ENCODE data around the gene PTGER2.
A peak's percentile ranks its signal among the peaks of the same experiment; 100 is the strongest.

PTGER2 gene

DNA sequence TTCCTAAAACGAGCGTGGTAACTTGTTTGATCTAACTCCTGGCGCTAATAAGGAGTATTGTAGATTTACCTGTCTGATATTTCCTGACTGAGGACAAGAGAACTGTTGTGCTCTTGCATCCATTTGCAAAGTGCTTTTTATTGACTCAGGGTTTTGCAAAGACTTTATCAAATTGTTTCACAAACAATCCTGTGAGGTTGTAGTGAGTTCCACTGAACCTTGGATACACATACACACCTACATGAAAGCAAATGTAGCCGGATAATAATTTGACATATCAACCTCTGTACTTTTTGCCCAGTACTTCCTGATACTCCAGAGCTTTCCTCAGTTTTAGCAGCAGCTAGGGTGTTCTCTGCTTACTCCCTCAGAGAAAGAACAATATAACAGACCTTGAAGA, 6.7 kb upstream of the PTGER2 start:
- peak; percentile 20 for DNase-seq

DNA sequence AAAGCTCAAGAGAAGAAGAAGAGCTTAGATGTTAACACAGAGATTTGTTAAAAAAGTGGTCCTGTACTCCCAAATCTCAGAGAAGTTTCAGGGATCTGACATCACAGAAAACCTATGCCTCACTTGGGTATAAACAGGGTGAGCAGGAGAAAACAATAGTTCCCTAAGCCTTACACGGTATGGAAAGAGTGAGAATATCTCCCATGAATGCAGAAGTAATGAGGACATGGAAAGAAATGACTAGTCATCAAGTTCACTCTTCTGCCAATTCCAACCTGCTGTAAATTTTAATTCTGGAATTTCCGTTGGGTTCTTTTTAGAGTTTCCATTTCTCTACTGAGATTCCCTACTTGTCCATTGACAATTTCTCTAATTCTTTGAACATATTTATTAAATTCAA, 6.2 kb upstream of the PTGER2 start:
- no peak for DNase-seq

DNA sequence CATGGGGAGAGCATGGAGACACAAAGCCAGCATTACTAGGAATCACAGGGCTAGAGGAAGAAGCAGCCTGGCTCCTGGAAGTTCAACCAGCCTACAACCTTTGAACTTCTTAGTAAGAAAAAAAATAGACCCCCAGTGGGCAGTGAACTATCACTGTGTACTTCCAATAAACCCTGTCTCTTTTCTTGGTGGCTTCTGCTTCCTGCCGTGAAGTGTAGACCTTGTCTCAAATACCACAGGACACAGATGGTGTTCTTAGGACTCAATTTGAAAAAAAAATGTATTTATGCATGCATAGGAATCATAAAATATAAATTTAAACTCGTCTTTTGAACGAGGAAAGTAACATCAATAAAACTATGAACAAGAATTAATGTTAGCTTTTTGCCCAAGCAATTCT, 3.6 kb upstream of the PTGER2 start:
- no peak for DNase-seq

DNA sequence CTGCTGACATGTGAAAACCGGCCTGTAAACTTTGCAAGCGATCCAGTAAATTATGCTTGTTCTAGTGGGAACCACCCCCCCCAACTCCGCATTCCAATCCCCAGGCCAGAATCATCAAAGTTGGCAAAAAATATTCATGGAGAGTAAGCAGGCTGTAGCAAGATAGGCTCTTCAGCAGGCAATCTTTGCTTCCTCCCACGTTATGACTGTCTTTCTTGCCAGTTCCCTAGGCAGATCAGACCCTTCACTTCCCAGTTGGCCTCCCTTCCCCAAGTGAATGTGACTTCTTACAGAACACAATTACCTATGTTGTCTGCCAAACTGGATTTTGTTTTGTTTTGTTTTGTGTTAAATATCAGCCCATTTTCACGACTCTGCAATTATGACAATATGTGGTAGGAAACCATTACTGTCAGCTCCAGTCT, 1.2 kb upstream of the PTGER2 start:
- DNase-seq = no peak

DNA sequence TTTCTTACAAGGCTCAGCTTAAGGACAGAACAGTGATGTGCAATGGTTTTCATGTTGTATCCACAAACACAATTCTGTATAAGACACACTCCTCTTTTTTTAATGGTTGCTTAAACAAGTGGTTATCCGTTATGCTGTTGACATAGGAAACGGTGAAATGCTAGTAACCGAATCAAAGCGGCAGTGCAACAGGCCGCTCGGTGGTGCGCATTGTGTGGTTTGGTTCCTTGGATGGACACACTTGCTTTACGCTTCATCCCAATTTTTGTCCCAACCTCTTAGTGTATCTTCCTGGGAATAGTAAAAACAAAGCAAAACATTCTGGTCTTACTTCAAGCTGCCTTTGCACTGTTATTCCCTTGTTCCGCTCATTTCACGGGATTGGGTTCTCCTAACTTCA, 650 bp upstream of the PTGER2 start:
- no peak for DNase-seq

DNA sequence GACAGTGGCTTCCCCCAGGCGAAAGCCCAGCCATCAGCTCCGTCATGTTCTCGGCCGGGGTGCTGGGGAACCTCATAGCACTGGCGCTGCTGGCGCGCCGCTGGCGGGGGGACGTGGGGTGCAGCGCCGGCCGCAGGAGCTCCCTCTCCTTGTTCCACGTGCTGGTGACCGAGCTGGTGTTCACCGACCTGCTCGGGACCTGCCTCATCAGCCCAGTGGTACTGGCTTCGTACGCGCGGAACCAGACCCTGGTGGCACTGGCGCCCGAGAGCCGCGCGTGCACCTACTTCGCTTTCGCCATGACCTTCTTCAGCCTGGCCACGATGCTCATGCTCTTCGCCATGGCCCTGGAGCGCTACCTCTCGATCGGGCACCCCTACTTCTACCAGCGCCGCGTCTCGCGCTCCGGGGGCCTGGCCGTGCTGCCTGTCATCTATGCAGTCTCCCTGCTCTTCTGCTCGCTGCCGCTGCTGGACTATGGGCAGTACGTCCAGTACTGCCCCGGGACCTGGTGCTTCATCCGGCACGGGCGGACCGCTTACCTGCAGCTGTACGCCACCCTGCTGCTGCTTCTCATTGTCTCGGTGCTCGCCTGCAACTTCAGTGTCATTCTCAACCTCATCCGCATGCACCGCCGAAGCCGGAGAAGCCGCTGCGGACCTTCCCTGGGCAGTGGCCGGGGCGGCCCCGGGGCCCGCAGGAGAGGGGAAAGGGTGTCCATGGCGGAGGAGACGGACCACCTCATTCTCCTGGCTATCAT, 663 bp downstream of the PTGER2 start:
- peak; percentile 53 for DNase-seq

DNA sequence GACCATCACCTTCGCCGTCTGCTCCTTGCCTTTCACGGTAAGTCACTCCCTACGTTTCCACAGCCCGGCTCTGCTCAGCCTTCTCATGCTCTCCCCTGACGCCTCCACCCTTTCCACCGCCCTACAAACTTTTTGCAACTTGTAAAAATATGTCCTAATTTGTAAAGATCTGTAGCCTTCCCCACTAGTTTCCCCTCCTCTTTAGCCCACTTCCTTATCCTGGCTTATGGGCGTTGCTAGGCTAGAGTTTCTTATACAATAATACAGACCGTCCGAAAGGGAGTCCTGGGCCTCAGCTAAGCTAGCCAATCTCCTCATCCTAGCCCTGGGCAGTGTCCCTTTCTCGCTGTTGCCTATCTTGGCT, 1.2 kb downstream of the PTGER2 start:
- DNase-seq = no peak

DNA sequence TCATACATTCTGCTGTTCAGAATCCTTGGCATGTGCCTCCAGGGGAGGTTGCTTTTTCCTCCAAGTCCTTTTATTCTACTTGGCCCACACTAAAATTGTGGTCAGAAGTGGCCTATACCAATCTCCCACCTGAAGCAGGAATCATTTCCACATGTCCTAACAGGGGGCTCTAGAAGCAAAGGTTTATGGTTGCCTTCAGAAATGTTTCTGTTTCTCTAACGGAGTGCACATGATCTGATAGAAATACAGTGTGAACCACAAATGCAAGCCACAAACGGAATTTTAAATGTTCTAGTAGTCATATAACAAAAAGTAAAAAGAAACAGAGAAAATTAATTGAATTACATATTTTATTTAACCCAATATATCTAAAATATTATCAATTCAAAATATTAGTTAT, 4.0 kb downstream of the PTGER2 start:
- no peak for DNase-seq

DNA sequence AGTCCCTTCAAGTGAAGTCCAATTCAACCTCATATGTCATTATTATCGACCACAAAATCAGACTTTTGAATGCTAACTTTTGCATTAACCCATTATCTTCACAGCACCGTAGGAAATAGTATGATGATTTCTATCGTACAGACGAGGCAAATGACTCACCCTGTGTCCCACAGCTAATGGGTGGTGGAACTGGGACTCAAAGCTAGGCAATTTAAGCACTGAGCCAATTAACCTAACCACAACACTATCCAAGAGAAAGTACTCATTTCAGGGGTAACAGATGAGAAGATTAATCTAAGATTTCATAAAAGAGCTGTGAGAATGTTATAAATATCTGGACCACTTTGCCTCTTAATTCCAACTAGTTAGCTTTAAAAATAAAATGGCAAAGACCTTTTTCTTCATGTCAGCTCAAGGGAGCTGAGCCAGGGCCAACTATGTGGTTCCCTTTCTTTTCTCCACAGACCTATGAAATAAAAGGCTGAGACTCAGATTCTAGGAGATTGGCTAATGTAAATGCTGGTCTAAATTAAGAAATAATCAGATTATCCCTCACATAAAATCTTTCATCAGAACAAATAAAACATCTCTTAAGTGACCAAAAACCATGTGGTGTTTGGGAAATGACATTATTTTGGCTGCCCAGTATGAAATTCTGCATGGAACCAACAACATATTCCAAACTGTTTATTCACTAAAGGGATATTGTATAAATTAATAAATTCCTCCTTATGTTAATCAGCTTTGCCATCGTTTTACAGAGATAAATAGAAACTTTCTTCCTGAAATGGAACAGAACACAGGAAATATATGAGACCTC, 4.9 kb downstream of the PTGER2 start:
- no peak for DNase-seq

DNA sequence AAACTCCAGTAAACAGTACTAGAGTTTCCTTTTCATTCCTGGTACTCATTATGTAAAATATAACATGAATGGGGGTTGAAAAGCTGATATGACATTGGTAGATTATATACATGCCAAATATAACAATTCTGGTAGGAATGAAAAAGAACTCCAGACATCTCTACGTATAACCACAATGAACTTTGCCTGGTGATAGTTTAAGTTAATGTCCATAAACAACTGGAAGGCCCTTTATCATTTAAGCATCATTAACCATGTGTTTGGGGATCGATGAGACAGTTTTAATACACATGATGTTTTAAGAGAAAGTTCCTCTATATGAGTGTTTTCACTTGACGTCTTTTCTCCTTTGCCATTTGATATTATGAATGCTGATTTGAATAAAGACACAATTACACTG, 5.8 kb downstream of the PTGER2 start:
- DNase-seq = no peak

DNA sequence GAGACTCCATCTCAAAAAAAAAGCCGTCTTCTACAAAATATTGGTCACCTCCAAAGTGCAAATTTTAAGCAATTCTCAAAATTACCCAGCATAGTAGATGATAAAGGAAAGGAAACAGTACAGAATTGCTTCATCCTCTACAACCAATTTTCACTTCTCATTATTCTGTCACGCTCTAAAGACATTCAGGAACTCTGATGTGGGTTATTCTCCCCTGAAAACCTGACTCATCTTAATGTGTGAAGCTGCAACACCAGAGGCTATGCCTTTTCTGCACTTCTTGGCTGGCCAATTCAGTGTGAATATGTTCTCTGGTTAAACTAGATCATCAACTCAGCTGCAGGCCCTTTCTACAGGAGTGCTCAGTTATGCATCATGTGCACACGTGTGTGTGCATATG, 11.0 kb downstream of the PTGER2 start:
- no peak for DNase-seq

DNA sequence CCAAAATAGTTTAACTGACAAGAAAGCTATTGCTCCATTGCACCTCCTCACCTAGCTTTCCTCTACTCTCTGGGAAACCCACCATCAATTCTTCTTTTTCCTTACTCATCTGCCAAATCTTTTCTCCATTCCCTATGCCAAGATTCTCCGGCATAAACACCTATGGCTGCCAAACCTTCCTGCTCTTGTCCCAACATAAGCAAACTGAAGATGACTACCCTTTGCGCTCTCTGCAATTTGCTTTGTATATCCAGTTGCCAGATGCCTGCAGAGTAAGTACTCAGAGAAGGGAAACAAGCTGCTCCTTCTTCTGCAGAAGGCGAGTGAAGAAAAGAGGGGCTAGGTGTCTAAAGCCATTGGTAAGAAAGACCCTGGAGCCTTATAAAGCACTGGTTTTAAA, 11.5 kb downstream of the PTGER2 start:
- no peak for DNase-seq

DNA sequence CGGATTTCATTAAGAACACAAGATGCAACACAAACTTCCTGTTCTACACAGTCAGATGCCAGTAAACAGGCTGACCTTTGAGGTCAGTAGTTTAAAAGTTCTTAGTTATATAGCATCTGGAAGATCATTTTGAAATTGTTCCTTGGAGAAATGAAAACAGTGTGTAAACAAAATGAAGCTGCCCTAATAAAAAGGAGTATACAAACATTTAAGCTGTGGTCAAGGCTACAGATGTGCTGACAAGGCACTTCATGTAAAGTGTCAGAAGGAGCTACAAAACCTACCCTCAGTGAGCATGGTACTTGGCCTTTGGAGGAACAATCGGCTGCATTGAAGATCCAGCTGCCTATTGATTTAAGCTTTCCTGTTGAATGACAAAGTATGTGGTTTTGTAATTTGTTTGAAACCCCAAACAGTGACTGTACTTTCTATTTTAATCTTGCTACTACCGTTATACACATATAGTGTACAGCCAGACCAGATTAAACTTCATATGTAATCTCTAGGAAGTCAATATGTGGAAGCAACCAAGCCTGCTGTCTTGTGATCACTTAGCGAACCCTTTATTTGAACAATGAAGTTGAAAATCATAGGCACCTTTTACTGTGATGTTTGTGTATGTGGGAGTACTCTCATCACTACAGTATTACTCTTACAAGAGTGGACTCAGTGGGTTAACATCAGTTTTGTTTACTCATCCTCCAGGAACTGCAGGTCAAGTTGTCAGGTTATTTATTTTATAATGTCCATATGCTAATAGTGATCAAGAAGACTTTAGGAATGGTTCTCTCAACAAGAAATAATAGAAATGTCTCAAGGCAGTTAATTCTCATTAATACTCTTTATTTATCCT, 13.5 kb downstream of the PTGER2 start:
- peak; percentile 65 for DNase-seq

DNA sequence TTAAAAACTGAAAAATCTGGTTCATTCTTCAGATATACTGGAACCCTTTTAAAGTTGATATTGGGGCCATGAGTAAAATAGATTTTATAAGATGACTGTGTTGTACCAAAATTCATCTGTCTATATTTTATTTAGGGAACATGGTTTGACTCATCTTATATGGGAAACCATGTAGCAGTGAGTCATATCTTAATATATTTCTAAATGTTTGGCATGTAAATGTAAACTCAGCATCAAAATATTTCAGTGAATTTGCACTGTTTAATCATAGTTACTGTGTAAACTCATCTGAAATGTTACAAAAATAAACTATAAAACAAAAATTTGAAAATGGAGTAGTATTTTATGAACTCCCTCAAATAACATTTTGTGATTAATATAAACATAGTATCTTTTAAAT, 14.2 kb downstream of the PTGER2 start:
- no peak for DNase-seq

DNA sequence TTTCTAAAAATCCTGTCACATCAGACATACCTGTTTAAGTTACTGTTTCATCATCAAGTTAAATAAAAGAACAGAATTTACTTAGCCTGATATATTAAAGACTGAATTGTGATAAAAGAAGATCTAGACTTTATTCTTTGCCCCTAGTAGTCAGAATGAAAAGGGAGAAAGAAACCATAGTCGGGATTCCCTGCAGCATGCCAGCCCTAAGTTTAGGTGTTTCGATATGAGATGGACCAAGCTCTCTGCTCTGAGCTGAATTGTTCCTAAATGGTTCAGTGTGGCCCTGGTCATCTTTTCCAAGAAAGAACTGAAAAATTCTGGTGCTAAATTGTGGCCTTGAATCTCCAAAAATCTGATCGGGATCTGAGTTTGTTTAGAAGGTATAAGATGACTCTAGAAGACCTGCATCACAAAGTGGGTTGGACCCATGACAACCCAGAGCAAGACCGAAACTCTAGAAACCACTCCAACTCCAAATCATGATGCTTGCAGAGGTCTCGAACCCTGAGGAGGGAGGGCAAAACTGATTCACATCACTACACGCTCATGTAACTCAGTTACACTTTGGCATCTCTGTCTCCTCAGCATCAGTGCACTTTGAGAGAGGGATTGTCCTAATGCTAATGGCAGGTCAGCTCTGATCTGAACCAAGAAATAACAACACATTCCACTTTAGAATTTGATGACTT, 15.7 kb downstream of the PTGER2 start:
- no peak for DNase-seq

DNA sequence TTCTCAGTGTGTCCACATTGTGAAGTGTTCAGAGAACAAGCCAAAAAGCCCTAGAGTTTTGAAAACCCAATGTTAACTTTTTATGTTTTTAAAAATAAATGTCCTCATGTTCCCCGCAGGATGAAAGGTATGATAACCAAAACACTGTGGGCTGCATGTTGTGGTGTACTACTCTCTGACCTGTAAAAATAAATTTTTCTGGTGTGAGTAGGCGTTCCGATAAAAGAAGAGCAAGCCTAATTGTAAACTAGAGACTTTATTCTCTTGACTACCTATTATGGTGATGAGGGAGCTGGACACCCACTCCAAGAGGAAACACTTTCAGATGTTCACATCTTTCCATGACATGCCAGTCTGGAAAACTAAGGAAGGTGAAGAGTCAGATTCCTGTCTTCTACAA, 18.2 kb downstream of the PTGER2 start:
- DNase-seq = no peak

DNA sequence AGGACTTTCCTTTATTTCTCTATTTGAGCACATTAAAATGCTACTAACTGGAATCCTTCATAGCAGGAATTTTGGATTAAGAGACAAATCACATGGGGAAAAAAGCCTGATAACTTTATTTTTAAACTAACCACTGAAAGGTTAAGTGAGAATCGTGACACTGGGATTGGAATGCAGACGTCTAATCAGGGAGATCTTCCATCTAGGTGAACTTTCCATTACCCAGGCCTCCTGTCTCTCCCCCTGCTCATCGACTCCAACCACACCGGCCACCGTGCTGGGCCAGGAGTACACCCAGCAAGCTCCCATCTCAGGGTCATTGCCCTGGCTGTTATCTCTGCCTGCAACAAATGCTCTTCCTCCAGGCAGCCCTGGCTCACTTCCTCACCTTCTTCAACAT, 19.0 kb downstream of the PTGER2 start:
- no peak for DNase-seq

DNA sequence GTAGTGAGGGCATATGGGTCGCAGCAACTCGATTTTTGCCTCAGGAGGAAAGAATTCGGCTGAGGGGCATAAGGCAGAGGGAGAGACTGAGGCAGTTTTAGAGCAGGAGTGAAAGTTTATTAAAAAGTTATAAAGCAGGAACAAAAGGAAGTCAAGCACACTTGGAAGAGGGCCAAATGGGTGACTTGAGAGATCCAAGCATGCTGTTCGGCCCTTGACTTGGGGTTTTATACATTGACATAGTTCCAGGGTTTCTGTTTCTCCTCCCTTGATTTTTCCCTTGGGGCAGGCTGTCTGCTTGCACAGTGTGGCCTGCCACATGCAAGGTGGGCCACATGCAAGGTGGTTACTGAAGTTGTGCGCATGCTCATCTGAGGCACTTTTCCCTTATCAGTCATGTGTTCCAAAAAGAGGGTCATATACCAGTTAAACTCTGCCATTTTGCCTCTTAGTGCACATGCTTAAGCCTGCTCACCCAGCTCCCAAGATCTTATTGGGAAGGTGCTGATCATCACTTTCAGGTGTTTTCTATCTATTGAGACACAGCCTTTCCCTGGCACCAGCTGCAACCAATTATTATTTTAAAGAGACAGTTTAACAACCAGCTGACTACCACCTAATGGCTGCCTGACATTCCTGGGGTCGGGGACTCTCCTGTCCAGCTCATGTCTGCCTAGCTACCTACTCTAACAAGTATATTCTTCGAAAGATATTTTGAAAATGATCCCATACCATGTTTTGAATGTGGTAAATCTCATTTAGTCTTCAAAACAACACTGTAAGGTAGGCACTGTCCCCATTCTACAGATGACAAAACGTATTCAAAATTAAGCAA, 19.9 kb downstream of the PTGER2 start:
- no peak for DNase-seq

DNA sequence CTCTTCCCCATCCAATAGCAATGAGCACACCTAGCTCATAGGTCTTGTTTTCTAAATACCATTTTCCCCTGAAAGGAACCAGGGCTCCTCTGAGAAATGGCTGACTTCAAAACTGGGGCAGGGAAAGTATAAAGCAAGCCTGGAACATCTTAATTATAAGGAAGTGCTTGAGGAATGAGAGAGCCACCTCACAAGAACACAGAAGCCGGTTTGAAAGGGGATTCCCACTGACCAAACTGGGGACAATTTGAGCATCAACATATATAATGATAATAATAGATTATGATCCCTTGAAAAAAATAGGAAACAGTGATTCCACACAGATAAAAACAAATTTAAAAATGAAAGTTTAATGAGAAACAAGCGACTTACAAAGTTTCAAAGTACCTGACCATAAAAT, 22.1 kb downstream of the PTGER2 start:
- DNase-seq = no peak

DNA sequence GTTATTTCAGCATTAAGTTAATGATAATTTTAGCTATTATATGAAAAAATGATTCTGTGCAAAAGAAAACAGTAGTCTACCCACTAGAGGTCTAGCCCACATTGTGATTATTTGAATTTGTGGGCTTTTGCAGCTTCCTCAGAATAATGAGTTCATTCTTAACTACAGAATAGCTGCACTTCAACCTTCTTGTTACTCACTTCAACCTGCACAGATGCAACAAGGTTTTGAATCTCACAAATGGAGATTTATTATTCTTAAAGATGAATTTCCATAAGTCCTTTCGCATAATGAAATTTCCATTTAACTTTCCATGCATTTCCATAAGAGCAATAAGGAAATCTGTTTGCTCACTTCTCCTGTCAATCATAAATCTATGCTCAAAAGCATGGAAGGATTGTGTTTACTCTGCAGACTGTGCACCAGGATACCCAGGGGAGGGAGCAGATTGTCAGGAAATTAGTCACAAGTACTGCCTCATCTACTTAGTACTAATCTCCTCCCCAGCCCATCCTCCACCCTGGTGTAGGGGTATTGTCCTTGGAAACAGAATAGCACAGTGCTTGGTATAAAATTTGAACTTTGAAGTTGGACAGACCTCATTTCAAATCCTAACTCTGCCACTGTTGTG, 24.1 kb downstream of the PTGER2 start:
- DNase-seq = peak; percentile 36

DNA sequence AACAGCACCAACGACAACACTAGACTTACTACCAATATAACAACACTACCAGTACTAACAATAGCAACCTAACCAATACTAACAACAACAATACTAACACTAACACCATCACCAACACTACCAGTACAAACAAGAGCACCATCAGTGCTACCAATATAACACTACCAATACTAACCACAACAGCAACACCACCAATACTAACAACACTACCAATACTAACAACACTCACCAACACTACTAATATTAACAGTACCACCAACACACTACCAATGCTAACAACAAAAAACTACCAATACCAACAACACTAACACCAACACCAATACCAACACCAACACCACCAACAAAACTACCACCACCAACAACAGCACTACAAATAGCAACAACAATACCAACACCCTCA, 25.1 kb downstream of the PTGER2 start:
- DNase-seq = no peak

Measured in DMS53 (cell line).